G401.6 (cell line): ENCODE data around the gene SHISA5.

Experiments used
- FAIRE-seq: peaks from 2 replicates; lab custom pipeline; 2012; peaks lifted over from hg19 to GRCh38; lab: Jason Lieb, UNC

SHISA5 gene

DNA sequence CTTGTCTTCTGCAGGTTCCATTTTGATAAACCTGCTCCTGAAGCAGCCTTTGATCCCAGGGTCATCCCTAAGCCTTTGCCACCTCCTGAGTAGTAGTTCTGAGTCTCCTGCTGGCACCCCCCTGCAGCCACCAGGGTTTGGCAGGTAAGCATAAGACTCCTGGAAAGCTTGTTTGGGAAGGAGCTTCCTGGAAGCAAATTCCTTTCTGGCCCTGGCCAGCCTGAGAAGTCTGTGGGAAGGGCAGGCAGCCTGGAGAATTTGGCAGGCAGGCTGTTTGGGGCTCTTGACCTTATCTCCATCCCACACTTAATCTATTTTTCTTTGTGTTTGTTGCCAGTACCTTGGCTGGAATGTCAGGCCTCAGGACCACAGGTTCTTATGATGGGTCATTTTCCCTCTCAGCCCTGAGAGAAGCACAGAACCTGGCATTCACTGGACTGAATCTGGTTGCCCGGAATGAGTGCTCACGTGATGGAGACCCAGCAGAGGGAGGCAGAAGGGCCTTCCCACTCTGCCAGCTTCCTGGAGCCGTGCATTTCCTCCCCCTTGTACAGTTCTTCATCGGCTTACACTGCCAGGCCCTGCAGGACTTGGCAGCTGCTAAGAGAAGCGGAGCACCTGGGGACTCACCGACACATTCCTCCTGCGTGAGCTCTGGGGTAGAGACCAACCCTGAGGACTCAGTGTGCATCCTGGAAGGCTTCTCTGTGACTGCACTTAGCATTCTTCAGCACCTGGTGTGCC, 44.0 kb downstream of the SHISA5 start:
- FAIRE-seq = no peak

DNA sequence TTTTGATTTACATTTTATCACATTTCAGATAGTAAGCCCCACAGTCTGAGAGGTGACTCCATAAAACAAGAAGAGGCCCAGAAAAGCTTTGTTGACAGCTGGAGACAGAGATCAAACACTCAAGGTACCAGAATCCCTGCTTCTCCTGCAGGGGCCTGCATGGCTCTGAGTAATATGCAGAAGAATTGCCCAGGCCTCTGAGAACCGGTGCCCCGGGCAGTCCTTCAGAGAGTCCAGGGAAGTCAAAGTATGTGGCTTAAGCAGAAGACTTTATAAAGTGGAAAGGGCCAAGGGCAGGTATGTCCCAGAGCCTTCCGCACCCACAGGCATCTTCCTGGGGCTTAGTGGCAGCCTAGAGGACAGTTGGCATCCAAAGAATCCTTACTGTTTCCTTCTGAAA, 44.6 kb downstream of the SHISA5 start:
- no peak for FAIRE-seq

DNA sequence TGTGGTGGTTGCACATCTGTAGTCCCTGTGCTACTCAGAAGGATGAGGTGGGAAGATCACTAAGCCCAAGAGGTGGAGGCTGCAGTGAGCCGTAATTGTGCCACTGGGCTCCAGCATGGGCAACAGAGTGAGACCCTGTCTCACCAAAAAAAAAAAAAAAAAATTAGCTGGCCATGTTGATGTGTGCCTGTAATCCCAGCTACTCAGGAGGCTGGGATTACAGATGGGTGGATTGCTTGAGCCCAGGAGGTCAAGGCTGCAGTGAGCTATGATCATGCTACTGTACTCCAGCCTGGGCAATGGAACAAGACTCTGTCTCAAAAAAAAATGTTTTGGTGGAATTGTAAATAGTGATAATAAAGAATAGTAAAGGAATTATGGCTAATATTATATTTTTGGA, 47.5 kb downstream of the SHISA5 start:
- FAIRE-seq = no peak

DNA sequence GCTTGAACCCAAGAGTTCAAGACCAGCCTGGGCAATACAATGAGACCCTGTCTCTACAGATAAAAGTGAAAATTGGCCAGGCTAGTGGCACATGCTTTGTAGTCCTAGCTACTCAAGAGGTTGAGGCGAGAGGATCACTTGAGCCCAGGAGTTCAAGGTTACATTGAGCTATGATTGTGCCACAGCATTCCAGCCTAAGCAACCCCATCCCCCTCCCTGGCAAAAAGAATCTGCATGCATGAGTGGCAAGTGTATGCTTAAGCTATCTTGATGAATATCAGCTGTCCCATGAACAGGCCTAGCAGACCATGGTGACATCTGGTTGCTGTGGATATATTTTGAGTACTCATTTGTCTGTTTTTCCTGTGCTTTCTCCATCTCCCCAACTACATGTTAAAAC, 52.7 kb downstream of the SHISA5 start:
- FAIRE-seq = no peak

DNA sequence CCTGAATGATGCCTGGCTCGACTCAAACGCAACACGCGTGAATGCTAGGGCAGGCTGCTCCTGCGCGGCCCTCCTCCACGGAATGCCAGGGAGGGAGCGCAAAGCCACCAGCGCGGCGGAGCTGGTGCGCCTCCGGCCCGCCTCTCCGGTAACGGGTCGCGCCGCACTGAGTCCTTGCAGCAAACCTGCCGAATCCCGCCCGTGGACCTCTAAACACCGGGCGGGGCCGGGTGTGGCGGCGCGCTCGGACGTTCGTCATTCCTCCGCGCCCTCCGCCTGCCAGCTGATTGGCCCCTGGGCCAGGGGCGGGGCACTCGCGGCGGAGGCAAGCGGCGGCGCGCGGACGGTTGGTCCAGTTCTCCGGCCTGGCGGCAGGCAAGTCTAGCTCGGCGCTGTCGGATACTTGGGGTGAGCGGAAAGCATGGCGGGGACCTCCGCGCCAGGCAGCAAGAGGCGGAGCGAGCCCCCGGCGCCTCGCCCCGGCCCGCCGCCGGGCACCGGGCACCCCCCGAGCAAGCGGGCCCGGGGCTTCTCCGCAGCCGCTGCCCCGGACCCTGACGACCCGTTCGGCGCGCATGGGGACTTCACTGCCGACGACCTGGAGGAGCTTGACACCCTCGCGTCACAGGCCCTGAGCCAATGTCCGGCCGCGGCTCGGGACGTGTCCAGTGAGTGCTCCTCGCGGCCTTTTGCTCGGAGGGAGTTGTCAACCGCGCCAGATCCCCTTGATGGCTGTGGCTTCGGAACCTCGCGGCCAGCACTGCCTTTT, 57.4 kb downstream of the SHISA5 start, which contains the start of gene ATRIP:
TSS of gene ATRIP (plus strand) at position 313 of the 769 bp plus-strand sequence. CDS start at position 422, 109 bp downstream.
- FAIRE-seq = peak; percentile 8

DNA sequence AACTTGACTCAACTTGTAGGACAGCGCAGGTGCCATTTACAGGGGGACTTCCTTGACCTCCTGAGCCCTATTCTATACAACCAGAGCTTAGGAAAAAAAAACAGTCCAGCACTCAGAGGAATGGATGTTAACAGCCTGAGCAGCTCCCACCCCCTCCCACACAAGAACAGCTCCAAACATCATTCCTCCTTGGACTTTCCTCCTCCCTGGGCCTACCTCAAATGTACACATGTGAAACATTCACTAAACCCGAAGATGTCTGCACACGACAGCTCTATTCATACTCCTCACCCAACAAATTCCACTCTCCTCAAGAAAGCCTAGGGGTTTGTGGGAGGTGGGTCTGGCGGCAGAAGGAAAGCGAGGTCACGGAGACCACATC, 57.9 kb downstream of the SHISA5 start:
- FAIRE-seq = no peak

DNA sequence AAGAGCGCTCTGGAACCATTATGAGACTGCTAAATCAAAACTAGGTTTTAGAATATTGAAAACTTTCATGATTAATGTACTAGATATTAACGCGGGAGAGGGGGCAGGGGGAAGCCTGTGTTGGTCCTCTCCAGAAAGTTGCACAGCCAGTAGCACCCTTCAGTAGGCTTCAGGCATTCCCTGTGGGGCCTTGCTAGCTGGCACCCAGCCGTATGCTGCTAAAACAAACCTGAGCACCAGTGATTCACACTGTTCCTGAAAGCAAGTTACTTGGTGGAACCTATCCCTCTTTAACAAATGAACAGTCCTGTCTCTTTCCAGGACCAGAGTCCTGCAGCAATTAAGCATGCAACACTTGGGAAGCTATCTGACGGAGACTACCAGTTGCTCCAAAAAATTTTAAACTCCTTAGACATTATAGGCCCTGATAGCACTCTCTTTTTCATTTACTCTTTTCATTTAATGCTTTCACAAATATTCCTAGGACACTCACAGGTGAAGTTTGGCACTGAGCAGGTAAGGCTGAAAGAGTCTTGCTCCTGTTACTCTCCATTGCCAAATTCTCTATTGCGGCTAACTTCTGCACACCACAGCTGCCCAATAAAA, 58.6 kb downstream of the SHISA5 start:
- FAIRE-seq = no peak

DNA sequence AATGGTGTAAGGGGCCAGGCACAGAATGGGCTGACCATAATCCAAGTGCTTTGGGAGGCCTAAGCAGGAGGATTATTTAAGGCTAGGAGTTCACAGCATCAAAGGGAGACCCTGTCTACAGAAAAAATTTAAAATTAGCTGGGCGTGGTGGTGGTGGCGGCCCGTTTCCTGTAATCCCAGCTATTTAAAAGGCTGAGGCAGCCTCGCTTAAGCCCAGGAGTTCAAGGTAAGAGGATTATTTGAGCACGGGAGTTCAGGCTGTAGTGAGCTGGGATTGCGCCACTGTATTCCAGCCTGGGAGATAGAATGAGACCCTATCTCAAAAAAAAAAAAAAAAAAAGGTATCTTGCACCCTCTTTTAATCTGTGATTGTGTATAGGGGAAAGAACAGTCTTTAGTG, 62.0 kb downstream of the SHISA5 start:
- no peak for FAIRE-seq

DNA sequence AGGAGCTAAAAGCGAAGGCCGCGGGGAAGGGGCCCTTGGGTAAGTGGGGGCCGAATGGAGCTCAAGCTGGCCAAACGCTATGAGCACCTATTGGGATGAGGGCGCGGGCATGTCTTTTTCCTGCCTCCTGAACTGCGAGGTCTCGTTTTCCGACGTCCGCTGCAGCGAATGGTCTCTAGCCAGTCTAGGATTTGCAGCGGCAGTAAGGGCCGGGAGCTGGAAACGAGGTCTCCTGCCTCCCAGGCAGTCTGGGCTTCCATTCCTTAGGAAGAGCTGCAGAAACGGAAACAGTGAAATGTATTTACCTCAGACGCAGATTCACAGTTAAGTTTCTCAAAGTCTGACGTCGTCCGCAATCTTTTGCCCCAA, 63.4 kb downstream of the SHISA5 start:
- FAIRE-seq = no peak

DNA sequence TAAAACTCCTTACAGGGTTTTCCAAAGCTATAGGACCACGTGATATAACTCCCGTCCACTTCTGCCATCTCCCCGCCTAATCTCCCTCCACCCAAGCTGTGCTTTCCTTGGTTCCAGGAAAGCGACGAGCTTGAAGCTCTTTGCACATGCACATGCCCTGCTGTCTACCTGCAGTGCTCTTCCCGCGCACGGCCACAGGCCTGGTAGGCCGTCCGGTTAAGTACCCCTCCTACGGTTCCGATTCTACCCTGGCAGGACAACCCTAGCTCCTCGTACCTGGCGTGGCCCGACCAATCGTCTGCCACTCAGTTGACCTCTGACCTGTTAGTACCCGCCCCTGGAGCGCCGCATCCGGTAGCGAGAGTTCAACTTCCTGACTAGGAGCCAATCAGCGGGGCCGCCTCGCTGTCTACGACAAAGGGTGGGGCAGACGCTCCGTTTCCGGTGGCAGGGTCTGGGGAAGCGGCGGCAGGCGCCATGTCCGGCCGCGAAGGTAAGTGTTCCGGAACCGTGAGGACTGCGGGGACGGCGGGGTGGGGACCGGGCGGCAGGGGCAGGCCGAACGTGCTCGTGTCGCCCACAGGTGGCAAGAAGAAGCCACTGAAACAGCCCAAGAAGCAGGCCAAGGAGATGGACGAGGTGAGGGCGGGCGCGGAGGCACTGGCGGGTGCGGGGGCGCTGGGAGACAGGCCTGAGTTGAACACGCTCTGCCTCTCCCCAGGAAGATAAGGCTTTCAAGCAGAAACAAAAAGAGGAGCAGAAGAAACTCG, 64.0 kb downstream of the SHISA5 start, which contains the start of the genes CCDC51 and TMA7:
TSS of gene CCDC51 (minus strand) at position 300 of the 770 bp plus-strand sequence. CDS start 4,991 bp downstream, outside the sequence.
TSS of gene TMA7 (plus strand) at position 438 of the 770 bp plus-strand sequence. CDS start at position 478, 40 bp downstream.
- peak; percentile 98 for FAIRE-seq

DNA sequence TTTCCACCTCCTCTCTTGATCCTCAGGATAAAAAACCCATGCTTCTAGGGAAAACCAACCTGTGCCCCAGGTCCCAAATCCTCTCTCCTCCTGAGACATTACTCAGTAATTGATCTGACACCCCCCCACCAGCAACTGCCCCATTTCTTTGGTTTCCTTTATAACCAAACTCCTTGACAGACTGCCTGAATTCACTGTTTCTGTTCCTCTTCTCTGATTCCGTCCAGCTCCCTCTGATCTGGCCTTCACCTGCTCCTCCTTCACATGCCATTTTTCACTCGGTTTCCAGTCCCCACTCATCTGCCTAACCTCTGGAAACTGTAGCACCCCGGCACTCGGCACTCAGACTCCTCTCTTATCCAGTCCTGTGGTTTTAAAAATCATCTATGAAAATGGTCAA, 66.2 kb downstream of the SHISA5 start:
- FAIRE-seq = no peak

DNA sequence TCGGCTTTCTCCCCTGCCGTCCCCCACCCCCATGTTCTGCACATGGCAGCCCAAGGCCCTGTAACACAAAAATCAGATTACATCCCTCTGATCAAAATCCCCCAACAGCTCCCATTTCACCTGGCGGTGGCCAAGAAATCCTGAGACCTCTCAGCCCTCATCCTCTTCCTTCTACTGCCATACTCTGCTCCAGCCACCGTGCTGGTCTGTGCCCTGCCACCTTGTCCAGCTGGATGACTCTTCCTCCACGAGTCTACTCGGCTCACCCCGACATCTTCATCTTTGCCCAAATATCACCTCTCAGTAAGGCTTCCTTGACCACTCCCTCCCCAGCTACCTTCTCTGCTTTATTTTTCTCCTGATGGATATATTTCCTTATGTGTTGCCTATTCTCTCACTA, 67.1 kb downstream of the SHISA5 start:
- no peak for FAIRE-seq

DNA sequence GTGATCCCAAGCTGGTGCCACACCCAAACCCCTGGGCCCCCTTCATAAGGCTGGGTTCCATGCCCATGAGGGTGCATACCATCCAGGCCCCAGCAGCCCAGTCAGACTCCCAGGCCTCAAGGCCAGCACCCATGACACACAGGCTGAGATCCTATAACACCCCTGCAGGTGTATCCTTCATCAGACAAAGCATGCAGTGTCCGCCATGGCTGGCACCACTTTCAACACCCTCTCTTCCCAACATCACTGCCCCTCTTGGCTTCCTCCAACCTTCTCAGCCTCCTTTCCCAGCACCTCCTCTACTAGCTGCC, 67.5 kb downstream of the SHISA5 start:
- no peak for FAIRE-seq

DNA sequence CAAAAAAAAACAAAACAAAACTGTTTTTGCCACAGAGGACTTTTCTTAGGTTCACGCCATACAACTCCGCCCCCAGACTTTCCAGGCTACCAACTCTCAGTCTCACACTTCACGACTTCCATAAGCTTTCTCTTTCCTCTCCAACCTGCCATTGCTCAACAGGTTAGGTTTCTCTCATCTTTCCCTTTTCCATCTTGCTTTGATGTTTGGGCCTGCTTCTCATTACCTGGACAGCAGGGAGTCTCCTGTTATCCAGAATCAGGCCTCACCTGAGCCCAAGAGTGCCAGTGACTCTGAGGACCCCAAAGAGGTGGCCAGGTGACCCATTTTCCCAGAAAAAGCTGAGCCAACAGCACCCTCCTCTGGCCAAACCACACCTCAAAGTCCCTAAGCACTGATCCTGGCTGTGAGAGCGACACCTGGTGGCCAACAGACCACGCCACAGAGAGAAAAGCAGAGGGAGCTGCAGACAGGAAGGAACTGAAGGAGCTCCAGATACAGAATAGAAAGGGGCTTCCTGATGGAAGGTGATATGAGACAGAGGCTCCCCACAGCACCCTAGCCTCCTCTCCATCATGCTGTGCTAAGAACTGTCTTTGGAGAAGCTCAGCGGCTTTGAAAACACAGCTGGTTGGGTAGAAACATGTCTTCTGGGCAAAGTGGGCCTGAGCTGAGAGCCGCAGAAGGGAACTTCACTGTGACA, 68.0 kb downstream of the SHISA5 start:
- peak; percentile 70 for FAIRE-seq

DNA sequence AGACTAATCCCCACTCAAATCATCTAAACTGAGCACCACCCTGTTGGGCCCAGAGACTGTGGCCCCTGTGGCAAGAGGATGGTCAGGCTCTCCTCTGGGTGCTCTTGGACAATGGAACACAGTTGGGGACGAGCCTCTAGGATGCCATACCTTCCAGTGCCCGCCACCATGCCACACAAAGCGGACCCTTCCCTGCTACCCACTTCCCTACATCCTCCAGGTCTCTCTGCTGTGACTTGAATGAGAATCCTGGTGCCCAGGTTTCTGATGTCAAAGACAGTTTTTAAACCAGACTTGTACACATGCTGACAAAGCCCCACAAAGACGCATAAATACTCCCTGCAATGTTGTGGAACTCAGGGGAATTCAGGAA, 68.8 kb downstream of the SHISA5 start:
- no peak for FAIRE-seq

DNA sequence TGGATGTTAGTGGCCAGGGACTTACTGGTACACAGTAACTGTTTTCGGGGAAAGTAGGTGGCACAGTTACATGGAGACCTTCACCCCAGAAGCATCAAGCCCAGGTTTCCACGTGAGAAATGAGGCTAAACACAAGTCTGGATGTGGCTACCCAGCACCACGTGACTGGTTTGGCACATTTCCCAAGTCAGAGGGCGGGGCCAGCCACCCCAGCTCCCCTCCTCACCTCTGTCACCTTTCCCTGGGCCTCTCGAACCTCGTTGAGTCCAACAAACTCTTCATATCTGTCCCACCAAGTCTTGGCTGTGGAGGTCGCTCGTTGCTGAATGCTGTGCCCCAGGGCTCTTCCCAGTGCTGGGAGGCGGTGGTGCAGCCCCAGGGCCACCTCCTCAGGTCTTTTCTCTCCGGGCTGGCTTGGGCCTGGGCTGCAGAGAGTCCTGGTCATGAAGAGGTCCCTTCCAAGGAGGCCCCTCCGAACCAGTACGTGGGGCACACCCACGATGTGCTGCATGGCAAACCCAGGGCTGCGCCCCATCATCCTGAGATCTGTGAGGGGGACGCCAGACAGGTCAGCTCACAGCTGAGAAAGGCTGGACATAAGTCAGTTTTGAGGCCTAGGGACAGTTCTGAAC, 69.3 kb downstream of the SHISA5 start:
- no peak for FAIRE-seq

DNA sequence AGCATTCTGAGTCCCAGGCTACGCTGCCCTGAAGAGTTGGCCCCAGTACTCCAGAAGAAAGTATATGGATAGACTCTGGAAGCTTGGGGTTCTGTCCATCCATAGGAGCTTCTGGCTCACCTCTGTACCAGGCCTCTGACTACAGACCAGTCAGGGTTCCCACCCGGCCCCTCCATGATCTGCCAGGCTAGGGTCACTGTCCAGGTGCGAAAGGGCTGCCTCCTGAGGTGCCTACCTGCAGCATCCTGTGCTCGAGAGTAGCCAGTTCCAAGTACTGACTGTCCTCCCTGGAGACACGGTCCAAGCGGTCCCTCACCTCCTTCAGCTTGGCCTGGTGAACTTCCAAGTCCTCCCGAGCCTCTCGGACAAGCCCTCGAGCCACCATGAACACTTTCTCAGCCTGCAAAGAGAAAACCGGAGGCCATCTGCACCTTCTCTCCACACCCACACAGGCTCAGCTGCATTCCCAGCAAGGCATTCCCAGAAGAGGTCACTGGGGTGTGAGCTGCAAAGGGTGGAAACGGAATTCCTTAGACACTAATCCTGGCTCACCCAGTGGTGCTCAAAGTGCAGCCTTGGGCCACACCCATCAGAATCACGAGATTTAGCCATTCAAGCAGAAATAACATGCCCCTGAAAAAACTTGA, 70.4 kb downstream of the SHISA5 start:
- no peak for FAIRE-seq

DNA sequence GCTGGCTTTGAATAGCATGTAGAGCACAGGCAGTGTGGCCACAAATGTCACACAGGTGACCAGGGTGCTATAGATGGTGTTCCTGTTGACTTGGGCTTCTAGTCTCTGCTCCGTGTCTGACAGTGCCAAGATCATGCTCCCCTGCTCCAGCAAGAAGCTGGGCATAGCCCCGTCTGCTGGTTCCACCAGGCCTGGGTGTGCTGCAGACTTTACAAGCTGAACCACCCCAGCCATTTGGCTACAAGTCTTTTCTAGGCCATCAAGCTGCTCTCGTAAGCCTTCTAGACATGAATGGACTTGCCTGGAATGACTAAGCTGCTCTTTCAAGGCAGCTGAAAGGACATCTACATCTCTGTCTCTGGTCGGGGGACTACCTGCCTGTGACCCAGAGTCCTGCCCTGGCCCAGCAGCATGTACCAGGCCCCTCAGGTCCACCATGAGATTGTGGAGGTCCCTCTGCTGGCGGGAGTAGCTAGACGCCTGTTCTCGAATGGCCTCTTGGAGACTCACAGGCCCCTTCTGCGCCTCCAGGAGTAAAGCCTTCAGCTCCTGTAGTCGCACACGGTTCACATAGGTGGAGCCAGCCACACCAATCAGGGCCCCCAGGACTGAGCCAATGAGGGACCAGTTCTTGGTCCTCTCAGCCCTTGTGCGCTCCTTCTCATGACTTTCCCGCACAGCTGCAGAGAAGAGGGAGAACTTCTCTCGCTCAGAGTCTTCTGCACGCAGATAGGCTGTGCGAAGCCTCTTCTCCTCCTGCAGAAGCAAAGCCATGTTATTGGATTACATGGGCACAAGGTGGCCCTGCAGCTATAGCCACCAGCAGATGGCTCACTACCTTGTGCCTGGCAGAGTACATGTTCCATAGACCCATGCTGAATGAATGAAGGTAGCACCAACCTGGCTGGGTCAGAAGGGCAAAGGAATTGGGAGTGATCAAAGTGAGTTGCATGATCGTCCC, 71.3 kb downstream of the SHISA5 start:
- FAIRE-seq = peak; percentile 76

DNA sequence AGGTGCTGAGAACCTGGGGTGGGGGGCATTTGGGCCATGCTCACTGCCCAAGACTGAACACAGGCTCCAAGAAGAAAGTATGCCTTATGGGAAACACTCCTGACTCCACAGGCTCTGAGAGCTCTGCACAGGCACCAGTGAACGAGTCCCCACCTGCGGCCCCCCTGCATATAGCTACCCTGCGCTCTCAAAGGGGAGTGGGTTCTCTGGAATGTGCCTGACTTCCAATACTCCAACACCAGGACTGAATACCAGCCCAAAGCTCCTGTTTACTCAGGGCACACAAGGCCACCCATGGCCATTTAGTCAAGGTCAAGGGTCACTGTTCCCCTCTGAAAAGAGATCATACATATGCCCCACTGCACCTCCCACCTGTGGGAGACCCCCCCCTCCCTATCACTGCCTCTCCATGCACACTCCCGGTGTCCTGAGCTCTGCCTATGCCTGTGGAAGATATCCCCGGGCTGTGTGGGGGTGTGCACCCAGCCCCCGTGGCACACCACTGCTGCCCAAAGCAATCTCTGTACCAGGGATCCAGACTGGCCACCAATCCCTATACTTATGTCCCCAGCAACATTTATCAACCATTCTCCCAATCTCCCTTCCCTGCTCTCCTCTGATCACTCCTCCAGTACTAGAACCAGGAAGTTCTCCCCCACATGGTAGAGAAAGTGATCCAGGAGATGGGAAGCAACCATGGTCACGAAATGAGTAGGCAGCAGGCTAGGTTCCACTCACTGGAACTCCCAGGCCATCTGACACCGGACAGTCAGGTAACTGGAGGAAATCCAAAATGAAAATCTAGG, 72.5 kb downstream of the SHISA5 start:
- FAIRE-seq = no peak
